HEK293 (cell line): Measurements from ENCODE around the gene SYS1.

ENCODE experiments used
- EGR2 ChIP-seq: fragments of 450-650 bp; formaldehyde crosslinking; IDR thresholded peaks from 2 replicates; pipeline ENCODE4 v1.5.1; 2016; ENCODE audit warnings: low read depth, missing biosample characterization, missing genetic modification characterization
- KLF17 ChIP-seq: fragments of 450-650 bp; formaldehyde crosslinking; IDR thresholded peaks from 2 replicates; pipeline ENCODE4 v1.5.1; 2016; ENCODE audit warnings: missing biosample characterization, missing genetic modification characterization
- KLF7 ChIP-seq: fragments of 450-650 bp; formaldehyde crosslinking; IDR thresholded peaks from 2 replicates; pipeline ENCODE4 v1.5.1; 2016; ENCODE audit warnings: missing biosample characterization, missing genetic modification characterization, borderline replicate concordance
- REPIN1 ChIP-seq: fragments of 450-650 bp; formaldehyde crosslinking; IDR thresholded peaks from 2 replicates; pipeline ENCODE4 v1.5.1; 2017; ENCODE audit warnings: missing biosample characterization, missing genetic modification characterization, low read depth
- SALL2 ChIP-seq: fragments of 450-650 bp; formaldehyde crosslinking; IDR thresholded peaks from 2 replicates; pipeline ENCODE4 v1.5.0; 2017; ENCODE audit warnings: missing biosample characterization, mild to moderate bottlenecking, missing genetic modification characterization, borderline replicate concordance
- SP2 ChIP-seq: fragments of 450-650 bp; formaldehyde crosslinking; IDR thresholded peaks from 2 replicates; pipeline ENCODE4 v1.5.1; 2016; ENCODE audit warnings: missing biosample characterization, missing genetic modification characterization
- TRIM28 ChIP-seq: IDR thresholded peaks from 2 replicates; pipeline ENCODE4 v1.6.1; 2011; ENCODE audit warnings: low read length, control low read depth, borderline replicate concordance
- ZEB2 ChIP-seq: fragments of 450-650 bp; formaldehyde crosslinking; IDR thresholded peaks from 2 replicates; pipeline ENCODE4 v1.5.1; 2016; ENCODE audit warnings: missing biosample characterization, missing genetic modification characterization
- ZNF202 ChIP-seq: fragments of 450-650 bp; formaldehyde crosslinking; IDR thresholded peaks from 2 replicates; pipeline ENCODE4 v1.5.1; 2016; ENCODE audit warnings: missing biosample characterization, missing genetic modification characterization, borderline replicate concordance
- ZNF214 ChIP-seq: fragments of 450-650 bp; formaldehyde crosslinking; IDR thresholded peaks from 2 replicates; pipeline ENCODE4 v1.5.1; 2017; ENCODE audit warnings: missing biosample characterization, mild to moderate bottlenecking, missing genetic modification characterization, borderline replicate concordance
- ZNF37A ChIP-seq: fragments of 450-650 bp; IDR thresholded peaks from 2 replicates; pipeline ENCODE4 v1.5.1; 2018; ENCODE audit warnings: missing biosample characterization, missing genetic modification characterization
- ZNF426 ChIP-seq: fragments of 450-650 bp; formaldehyde crosslinking; IDR thresholded peaks from 2 replicates; pipeline ENCODE4 v1.5.1; 2017; ENCODE audit warnings: missing biosample characterization, missing genetic modification characterization, mild to moderate bottlenecking, inconsistent platforms, moderate library complexity
- ZNF514 ChIP-seq: fragments of 450-650 bp; formaldehyde crosslinking; IDR thresholded peaks from 2 replicates; pipeline ENCODE4 v1.5.1; 2016; ENCODE audit warnings: missing biosample characterization, missing genetic modification characterization
- ZNF548 ChIP-seq: fragments of 450-650 bp; formaldehyde crosslinking; IDR thresholded peaks from 2 replicates; pipeline ENCODE4 v1.5.1; 2016; ENCODE audit warnings: missing biosample characterization, missing genetic modification characterization
- ZNF585B ChIP-seq: fragments of 450-650 bp; formaldehyde crosslinking; IDR thresholded peaks from 2 replicates; pipeline ENCODE4 v1.5.1; 2016; ENCODE audit warnings: missing biosample characterization, missing genetic modification characterization
- ZNF624 ChIP-seq: fragments of 450-650 bp; formaldehyde crosslinking; IDR thresholded peaks from 2 replicates; pipeline ENCODE4 v1.5.1; 2017; ENCODE audit warnings: missing biosample characterization, missing genetic modification characterization
- ZNF843 ChIP-seq: fragments of 450-650 bp; formaldehyde crosslinking; IDR thresholded peaks from 2 replicates; pipeline ENCODE4 v1.5.1; 2016; ENCODE audit warnings: missing biosample characterization, missing genetic modification characterization
- ZSCAN4 ChIP-seq: fragments of 450-650 bp; formaldehyde crosslinking; IDR thresholded peaks from 2 replicates; pipeline ENCODE4 v1.5.1; 2017; ENCODE audit warnings: missing biosample characterization, missing genetic modification characterization
- TF ChIP-seq, protein P1 (sequence below): fragments of 450-650 bp; formaldehyde crosslinking; IDR thresholded peaks from 2 replicates; pipeline ENCODE4 v1.5.1; 2016; ENCODE audit warnings: missing biosample characterization, missing genetic modification characterization
- TF ChIP-seq, protein P2 (sequence below): fragments of 450-650 bp; formaldehyde crosslinking; IDR thresholded peaks from 2 replicates; pipeline ENCODE4 v1.5.0; 2017; ENCODE audit warnings: missing biosample characterization, missing genetic modification characterization, borderline replicate concordance
- TF ChIP-seq, protein P3 (sequence below): fragments of 450-650 bp; formaldehyde crosslinking; IDR thresholded peaks from 2 replicates; pipeline ENCODE4 v1.5.1; 2016; ENCODE audit warnings: missing biosample characterization, missing genetic modification characterization, borderline replicate concordance
- TF ChIP-seq, protein P4 (sequence below): fragments of 450-650 bp; formaldehyde crosslinking; IDR thresholded peaks from 2 replicates; pipeline ENCODE4 v1.5.1; 2016; ENCODE audit warnings: missing biosample characterization, missing genetic modification characterization, low read depth
- TF ChIP-seq, protein P5 (sequence below): fragments of 450-650 bp; formaldehyde crosslinking; IDR thresholded peaks from 2 replicates; pipeline ENCODE4 v1.5.1; 2016; ENCODE audit warnings: missing biosample characterization, missing genetic modification characterization

Gene SYS1

DNA sequence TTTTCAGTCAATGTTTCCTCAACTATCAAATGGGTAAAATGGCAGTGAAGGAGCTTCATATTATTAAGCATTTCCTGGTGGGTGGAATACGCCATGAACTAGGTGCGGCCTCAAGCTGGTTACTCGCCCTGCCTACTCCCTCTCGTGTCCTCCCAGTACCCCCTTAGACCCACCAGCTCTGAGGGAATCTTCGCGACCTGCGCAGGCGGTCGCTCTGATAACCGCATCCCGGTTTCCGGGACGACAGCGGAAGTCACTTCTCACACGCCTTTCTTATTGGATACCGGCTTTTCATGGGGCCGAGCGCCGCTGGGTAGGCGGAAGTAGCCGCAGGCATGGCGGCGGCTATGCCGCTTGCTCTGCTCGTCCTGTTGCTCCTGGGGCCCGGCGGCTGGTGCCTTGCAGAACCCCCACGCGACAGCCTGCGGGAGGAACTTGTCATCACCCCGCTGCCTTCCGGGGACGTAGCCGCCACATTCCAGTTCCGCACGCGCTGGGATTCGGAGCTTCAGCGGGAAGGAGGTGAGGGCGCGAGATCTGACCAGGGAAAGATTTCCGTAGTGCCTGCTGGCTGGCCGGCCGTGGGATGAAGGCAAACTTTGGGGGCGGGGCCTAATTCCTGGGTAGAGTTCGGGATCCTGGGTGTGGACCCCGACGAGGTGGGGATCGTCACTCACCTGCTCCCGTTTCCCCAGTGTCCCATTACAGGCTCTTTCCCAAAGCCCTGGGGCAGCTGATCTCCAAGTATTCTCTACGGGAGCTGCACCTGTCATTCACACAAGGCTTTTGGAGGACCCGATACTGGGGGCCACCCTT, 53.1 kb downstream of the SYS1 start, which contains the start of gene PIGT (continued):
- TF ChIP-seq, protein P1, sequence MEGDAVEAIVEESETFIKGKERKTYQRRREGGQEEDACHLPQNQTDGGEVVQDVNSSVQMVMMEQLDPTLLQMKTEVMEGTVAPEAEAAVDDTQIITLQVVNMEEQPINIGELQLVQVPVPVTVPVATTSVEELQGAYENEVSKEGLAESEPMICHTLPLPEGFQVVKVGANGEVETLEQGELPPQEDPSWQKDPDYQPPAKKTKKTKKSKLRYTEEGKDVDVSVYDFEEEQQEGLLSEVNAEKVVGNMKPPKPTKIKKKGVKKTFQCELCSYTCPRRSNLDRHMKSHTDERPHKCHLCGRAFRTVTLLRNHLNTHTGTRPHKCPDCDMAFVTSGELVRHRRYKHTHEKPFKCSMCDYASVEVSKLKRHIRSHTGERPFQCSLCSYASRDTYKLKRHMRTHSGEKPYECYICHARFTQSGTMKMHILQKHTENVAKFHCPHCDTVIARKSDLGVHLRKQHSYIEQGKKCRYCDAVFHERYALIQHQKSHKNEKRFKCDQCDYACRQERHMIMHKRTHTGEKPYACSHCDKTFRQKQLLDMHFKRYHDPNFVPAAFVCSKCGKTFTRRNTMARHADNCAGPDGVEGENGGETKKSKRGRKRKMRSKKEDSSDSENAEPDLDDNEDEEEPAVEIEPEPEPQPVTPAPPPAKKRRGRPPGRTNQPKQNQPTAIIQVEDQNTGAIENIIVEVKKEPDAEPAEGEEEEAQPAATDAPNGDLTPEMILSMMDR (tag by site-specific recombination): no peak
- no peak for TF ChIP-seq ZNF426 (tag by site-specific recombination)
- TF ChIP-seq ZNF843 (tag by site-specific recombination): no peak
- no peak for TF ChIP-seq ZNF548 (tag by site-specific recombination)
- TF ChIP-seq, protein P2, sequence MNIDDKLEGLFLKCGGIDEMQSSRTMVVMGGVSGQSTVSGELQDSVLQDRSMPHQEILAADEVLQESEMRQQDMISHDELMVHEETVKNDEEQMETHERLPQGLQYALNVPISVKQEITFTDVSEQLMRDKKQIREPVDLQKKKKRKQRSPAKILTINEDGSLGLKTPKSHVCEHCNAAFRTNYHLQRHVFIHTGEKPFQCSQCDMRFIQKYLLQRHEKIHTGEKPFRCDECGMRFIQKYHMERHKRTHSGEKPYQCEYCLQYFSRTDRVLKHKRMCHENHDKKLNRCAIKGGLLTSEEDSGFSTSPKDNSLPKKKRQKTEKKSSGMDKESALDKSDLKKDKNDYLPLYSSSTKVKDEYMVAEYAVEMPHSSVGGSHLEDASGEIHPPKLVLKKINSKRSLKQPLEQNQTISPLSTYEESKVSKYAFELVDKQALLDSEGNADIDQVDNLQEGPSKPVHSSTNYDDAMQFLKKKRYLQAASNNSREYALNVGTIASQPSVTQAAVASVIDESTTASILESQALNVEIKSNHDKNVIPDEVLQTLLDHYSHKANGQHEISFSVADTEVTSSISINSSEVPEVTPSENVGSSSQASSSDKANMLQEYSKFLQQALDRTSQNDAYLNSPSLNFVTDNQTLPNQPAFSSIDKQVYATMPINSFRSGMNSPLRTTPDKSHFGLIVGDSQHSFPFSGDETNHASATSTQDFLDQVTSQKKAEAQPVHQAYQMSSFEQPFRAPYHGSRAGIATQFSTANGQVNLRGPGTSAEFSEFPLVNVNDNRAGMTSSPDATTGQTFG (tag by site-specific recombination): no peak
- no peak for TF ChIP-seq KLF7 (tag by site-specific recombination)
- no peak for TF ChIP-seq ZNF514
- TF ChIP-seq EGR2: peak; percentile 64; the same call in 1 of the 2 replicates
- TF ChIP-seq ZNF214 (tag by site-specific recombination): no peak
- TF ChIP-seq, protein P3, sequence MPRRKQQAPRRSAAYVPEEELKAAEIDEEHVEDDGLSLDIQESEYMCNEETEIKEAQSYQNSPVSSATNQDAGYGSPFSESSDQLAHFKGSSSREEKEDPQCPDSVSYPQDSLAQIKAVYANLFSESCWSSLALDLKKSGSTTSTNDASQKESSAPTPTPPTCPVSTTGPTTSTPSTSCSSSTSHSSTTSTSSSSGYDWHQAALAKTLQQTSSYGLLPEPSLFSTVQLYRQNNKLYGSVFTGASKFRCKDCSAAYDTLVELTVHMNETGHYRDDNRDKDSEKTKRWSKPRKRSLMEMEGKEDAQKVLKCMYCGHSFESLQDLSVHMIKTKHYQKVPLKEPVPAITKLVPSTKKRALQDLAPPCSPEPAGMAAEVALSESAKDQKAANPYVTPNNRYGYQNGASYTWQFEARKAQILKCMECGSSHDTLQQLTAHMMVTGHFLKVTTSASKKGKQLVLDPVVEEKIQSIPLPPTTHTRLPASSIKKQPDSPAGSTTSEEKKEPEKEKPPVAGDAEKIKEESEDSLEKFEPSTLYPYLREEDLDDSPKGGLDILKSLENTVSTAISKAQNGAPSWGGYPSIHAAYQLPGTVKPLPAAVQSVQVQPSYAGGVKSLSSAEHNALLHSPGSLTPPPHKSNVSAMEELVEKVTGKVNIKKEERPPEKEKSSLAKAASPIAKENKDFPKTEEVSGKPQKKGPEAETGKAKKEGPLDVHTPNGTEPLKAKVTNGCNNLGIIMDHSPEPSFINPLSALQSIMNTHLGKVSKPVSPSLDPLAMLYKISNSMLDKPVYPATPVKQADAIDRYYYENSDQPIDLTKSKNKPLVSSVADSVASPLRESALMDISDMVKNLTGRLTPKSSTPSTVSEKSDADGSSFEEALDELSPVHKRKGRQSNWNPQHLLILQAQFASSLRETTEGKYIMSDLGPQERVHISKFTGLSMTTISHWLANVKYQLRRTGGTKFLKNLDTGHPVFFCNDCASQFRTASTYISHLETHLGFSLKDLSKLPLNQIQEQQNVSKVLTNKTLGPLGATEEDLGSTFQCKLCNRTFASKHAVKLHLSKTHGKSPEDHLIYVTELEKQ: no peak
- TF ChIP-seq TRIM28: no peak
- TF ChIP-seq KLF17 (tag by site-specific recombination): no peak
- no peak for TF ChIP-seq REPIN1 (tag by site-specific recombination)
- TF ChIP-seq ZEB2: peak; percentile 41; the same call in 1 of the 2 replicates
- TF ChIP-seq ZNF624: no peak
- TF ChIP-seq ZSCAN4 (tag by site-specific recombination): no peak
- no peak for TF ChIP-seq ZNF37A (tag by site-specific recombination)
- peak; percentile 93 for TF ChIP-seq SP2 (tag by site-specific recombination)
- TF ChIP-seq SALL2 (tag by site-specific recombination): no peak
- TF ChIP-seq ZNF202: no peak
- TF ChIP-seq ZNF585B (tag by site-specific recombination): no peak
- TF ChIP-seq, protein P4, sequence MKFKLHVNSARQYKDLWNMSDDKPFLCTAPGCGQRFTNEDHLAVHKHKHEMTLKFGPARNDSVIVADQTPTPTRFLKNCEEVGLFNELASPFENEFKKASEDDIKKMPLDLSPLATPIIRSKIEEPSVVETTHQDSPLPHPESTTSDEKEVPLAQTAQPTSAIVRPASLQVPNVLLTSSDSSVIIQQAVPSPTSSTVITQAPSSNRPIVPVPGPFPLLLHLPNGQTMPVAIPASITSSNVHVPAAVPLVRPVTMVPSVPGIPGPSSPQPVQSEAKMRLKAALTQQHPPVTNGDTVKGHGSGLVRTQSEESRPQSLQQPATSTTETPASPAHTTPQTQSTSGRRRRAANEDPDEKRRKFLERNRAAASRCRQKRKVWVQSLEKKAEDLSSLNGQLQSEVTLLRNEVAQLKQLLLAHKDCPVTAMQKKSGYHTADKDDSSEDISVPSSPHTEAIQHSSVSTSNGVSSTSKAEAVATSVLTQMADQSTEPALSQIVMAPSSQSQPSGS (tag by site-specific recombination): no peak
- TF ChIP-seq, protein P5, sequence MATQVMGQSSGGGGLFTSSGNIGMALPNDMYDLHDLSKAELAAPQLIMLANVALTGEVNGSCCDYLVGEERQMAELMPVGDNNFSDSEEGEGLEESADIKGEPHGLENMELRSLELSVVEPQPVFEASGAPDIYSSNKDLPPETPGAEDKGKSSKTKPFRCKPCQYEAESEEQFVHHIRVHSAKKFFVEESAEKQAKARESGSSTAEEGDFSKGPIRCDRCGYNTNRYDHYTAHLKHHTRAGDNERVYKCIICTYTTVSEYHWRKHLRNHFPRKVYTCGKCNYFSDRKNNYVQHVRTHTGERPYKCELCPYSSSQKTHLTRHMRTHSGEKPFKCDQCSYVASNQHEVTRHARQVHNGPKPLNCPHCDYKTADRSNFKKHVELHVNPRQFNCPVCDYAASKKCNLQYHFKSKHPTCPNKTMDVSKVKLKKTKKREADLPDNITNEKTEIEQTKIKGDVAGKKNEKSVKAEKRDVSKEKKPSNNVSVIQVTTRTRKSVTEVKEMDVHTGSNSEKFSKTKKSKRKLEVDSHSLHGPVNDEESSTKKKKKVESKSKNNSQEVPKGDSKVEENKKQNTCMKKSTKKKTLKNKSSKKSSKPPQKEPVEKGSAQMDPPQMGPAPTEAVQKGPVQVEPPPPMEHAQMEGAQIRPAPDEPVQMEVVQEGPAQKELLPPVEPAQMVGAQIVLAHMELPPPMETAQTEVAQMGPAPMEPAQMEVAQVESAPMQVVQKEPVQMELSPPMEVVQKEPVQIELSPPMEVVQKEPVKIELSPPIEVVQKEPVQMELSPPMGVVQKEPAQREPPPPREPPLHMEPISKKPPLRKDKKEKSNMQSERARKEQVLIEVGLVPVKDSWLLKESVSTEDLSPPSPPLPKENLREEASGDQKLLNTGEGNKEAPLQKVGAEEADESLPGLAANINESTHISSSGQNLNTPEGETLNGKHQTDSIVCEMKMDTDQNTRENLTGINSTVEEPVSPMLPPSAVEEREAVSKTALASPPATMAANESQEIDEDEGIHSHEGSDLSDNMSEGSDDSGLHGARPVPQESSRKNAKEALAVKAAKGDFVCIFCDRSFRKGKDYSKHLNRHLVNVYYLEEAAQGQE (tag by site-specific recombination): 0 out of 2 replicates have a peak, but pooled peaks have one; percentile 26
